ENCODE measurements around the gene KRT13.
"Not testable (repeated sequence)": the region's sequence is repeated elsewhere in the genome, so short reads cannot be mapped to it uniquely, and the experiment has no call there.

The KRT13 gene

GRCh38 chr17:41505007-41505808, at the start of gene KRT13:
Gene KRT13 (minus strand): TSS chr17:41505612. CDS start chr17:41505550, 62 bp downstream.
- DNase-seq, result no peak

GRCh38 chr17:41553987-41554680, 48.7 kb upstream of the KRT13 start:
- DNase-seq, result no peak

- DNase-seq, result no peak
Measured at GRCh38 chr17:41553176-41553575, 47.8 kb upstream of the KRT13 start.

GRCh38 chr17:41552455-41552854, 47.0 kb upstream of the KRT13 start:
- no peak for DNase-seq

- DNase-seq, result no peak
Measured at GRCh38 chr17:41551365-41551764, 46.0 kb upstream of the KRT13 start.

- no peak for DNase-seq
Measured at GRCh38 chr17:41549596-41550039, 44.2 kb upstream of the KRT13 start.

- peak; percentile 80 for DNase-seq
Measured at GRCh38 chr17:41548844-41549595, 43.6 kb upstream of the KRT13 start.

- DNase-seq, result peak; percentile 77
Measured at GRCh38 chr17:41547921-41548843, 42.8 kb upstream of the KRT13 start.

GRCh38 chr17:41547378-41547841, 42.0 kb upstream of the KRT13 start:
- no peak for DNase-seq

- no peak for DNase-seq
Measured at GRCh38 chr17:41546819-41547218, 41.4 kb upstream of the KRT13 start.

GRCh38 chr17:41545829-41546410, 40.5 kb upstream of the KRT13 start:
- DNase-seq, result no peak

GRCh38 chr17:41544935-41545334, 39.5 kb upstream of the KRT13 start:
- DNase-seq, result no peak

- DNase-seq, result no peak
Measured at GRCh38 chr17:41544491-41544892, 39.1 kb upstream of the KRT13 start.

- not testable (repeated sequence) for DNase-seq
Measured at GRCh38 chr17:41542786-41543185, 37.4 kb upstream of the KRT13 start.

GRCh38 chr17:41542357-41542756, 36.9 kb upstream of the KRT13 start:
- no peak for DNase-seq

GRCh38 chr17:41540921-41541625, 35.7 kb upstream of the KRT13 start:
- no peak for DNase-seq

GRCh38 chr17:41539979-41540701, 34.7 kb upstream of the KRT13 start:
- no peak for DNase-seq

- DNase-seq, result no peak
Measured at GRCh38 chr17:41539071-41539492, 33.7 kb upstream of the KRT13 start.

GRCh38 chr17:41538565-41538991, 33.2 kb upstream of the KRT13 start:
- DNase-seq, result no peak

- DNase-seq, result no peak
Measured at GRCh38 chr17:41537990-41538389, 32.6 kb upstream of the KRT13 start.

- DNase-seq, result no peak
Measured at GRCh38 chr17:41537614-41537954, 32.2 kb upstream of the KRT13 start.
